HEK293 (cell line): ENCODE results near the gene RASGEF1B.

Source experiments
- CTCF ChIA-PET: fragments of 350-600 bp; formaldehyde crosslinking; extraction: SDS; loops from one replicate; lab custom pipeline; 2021; ENCODE audit warnings: antibody characterized with exemption; lab: Yijun Ruan, JAX
- POLR2A ChIA-PET: fragments of 300-600 bp; formaldehyde crosslinking; extraction: SDS; loops from one replicate; lab custom pipeline; 2020; ENCODE audit warnings: antibody characterized with exemption, inconsistent platforms; lab: Yijun Ruan, JAX
- H3K27ac ChIP-seq: fragments of 200-500 bp; sonication (Bioruptor generic); 2 replicates; pipeline ENCODE4 v1.5.1; 2014; ENCODE audit warnings: low read depth, low read length, control low read depth, inconsistent platforms; ENCODE audit errors: extremely low read depth
- H3K36me3 ChIP-seq, 2 experiments: fragments of 200-500 bp in 1 of 2; sonication (Bioruptor generic) in 1 of 2; 1 replicate in 1 of 2; 2 replicates in 1 of 2; pipeline ENCODE4 v1.5.1; 2014 to 2017; ENCODE audit warnings: inconsistent platforms in 2 of 2, low read length in 2 of 2; ENCODE audit not compliant: control insufficient read depth in 2 of 2, insufficient read depth in 1 of 2
- H3K4me1 ChIP-seq: fragments of 200-500 bp; sonication (Bioruptor generic); 2 replicates; pipeline ENCODE4 v1.5.1; 2014; ENCODE audit warnings: mild to moderate bottlenecking, low read length, inconsistent platforms; ENCODE audit not compliant: control insufficient read depth, insufficient read depth
- H3K4me3 ChIP-seq: 2 replicates; pipeline ENCODE4 v1.5.1; 2011; ENCODE audit warnings: low read depth, mild to moderate bottlenecking, control low read depth, low read length, moderate library complexity
- H3K9me3 ChIP-seq: fragments of 200-500 bp; sonication (Bioruptor generic); 2 replicates; pipeline ENCODE4 v1.5.1; 2014; ENCODE audit warnings: low read depth, low read length, inconsistent platforms; ENCODE audit not compliant: control insufficient read depth, insufficient read depth
- BCL11B ChIP-seq: fragments of 450-650 bp; formaldehyde crosslinking; IDR thresholded peaks from 2 replicates; pipeline ENCODE4 v1.5.1; 2016; ENCODE audit warnings: low read depth, missing biosample characterization, missing genetic modification characterization
- ELK4 ChIP-seq: IDR thresholded peaks from 2 replicates; pipeline ENCODE4 v1.6.1; 2011; ENCODE audit warnings: mild to moderate bottlenecking, low read depth, low read length, borderline replicate concordance
- FEZF1 ChIP-seq: fragments of 450-650 bp; formaldehyde crosslinking; IDR thresholded peaks from 2 replicates; pipeline ENCODE4 v1.5.1; 2016; ENCODE audit warnings: missing biosample characterization, missing genetic modification characterization
- GFI1B ChIP-seq: fragments of 450-650 bp; formaldehyde crosslinking; IDR thresholded peaks from 2 replicates; pipeline ENCODE4 v1.5.1; 2016; ENCODE audit warnings: missing biosample characterization, missing genetic modification characterization
- IKZF3 ChIP-seq: fragments of 450-650 bp; IDR thresholded peaks from 2 replicates; pipeline ENCODE4 v1.5.0; 2018; ENCODE audit warnings: missing biosample characterization, mild to moderate bottlenecking, missing genetic modification characterization, moderate library complexity
- KLF10 ChIP-seq: fragments of 450-650 bp; IDR thresholded peaks from 2 replicates; pipeline ENCODE4 v1.5.1; 2018; ENCODE audit warnings: missing biosample characterization, mild to moderate bottlenecking, missing genetic modification characterization
- PBX3 ChIP-seq: sonication (generic); formaldehyde crosslinking; IDR thresholded peaks from 2 replicates; pipeline ENCODE4 v1.8.1; 2022; ENCODE audit warnings: mild to moderate bottlenecking, moderate library complexity, missing genetic modification reagents
- TCF7L2 ChIP-seq: IDR thresholded peaks from 2 replicates; pipeline ENCODE4 v1.6.1; 2011; ENCODE audit warnings: low read depth, mild to moderate bottlenecking, inconsistent platforms, low read length, moderate library complexity, borderline replicate concordance
- ZBTB20 ChIP-seq: fragments of 450-650 bp; formaldehyde crosslinking; IDR thresholded peaks from 2 replicates; pipeline ENCODE4 v1.5.1; 2016; ENCODE audit warnings: missing biosample characterization, missing genetic modification characterization
- ZEB2 ChIP-seq: fragments of 450-650 bp; formaldehyde crosslinking; IDR thresholded peaks from 2 replicates; pipeline ENCODE4 v1.5.1; 2016; ENCODE audit warnings: missing biosample characterization, missing genetic modification characterization
- ZNF10 ChIP-seq: fragments of 450-650 bp; formaldehyde crosslinking; IDR thresholded peaks from 2 replicates; pipeline ENCODE4 v1.5.1; 2017; ENCODE audit warnings: missing biosample characterization, missing genetic modification characterization
- ZNF114 ChIP-seq: fragments of 450-650 bp; formaldehyde crosslinking; IDR thresholded peaks from 2 replicates; pipeline ENCODE4 v1.5.0; 2017; ENCODE audit warnings: missing biosample characterization, missing genetic modification characterization
- ZNF133 ChIP-seq: fragments of 450-650 bp; formaldehyde crosslinking; IDR thresholded peaks from 2 replicates; pipeline ENCODE4 v1.5.1; 2016; ENCODE audit warnings: missing biosample characterization, missing genetic modification characterization
- ZNF140 ChIP-seq: fragments of 450-650 bp; formaldehyde crosslinking; IDR thresholded peaks from 2 replicates; pipeline ENCODE4 v1.5.1; 2016; ENCODE audit warnings: missing biosample characterization, missing genetic modification characterization
- ZNF184 ChIP-seq: fragments of 450-650 bp; IDR thresholded peaks from 2 replicates; pipeline ENCODE4 v1.5.1; 2018; ENCODE audit warnings: missing biosample characterization, mild to moderate bottlenecking, missing genetic modification characterization
- ZNF311 ChIP-seq: fragments of 450-650 bp; formaldehyde crosslinking; IDR thresholded peaks from 2 replicates; pipeline ENCODE4 v1.5.1; 2017; ENCODE audit warnings: missing biosample characterization, missing genetic modification characterization, borderline replicate concordance
- ZNF37A ChIP-seq: fragments of 450-650 bp; IDR thresholded peaks from 2 replicates; pipeline ENCODE4 v1.5.1; 2018; ENCODE audit warnings: missing biosample characterization, missing genetic modification characterization
- ZNF391 ChIP-seq: fragments of 450-650 bp; formaldehyde crosslinking; IDR thresholded peaks from 2 replicates; pipeline ENCODE4 v1.5.1; 2016; ENCODE audit warnings: low read depth, missing biosample characterization, missing genetic modification characterization, borderline replicate concordance
- ZNF549 ChIP-seq: fragments of 450-650 bp; IDR thresholded peaks from 2 replicates; pipeline ENCODE4 v1.5.1; 2018; ENCODE audit warnings: missing biosample characterization, missing genetic modification characterization, mild to moderate bottlenecking, inconsistent platforms, moderate library complexity
- ZNF660 ChIP-seq: fragments of 450-650 bp; IDR thresholded peaks from 2 replicates; pipeline ENCODE4 v1.5.1; 2018; ENCODE audit warnings: missing biosample characterization, mild to moderate bottlenecking, missing genetic modification characterization
- ZNF785 ChIP-seq: fragments of 450-650 bp; formaldehyde crosslinking; IDR thresholded peaks from 2 replicates; pipeline ENCODE4 v1.5.1; 2016; ENCODE audit warnings: missing biosample characterization, missing genetic modification characterization
- ZSCAN23 ChIP-seq: fragments of 450-650 bp; formaldehyde crosslinking; IDR thresholded peaks from 2 replicates; pipeline ENCODE4 v1.5.1; 2016; ENCODE audit warnings: missing biosample characterization, missing genetic modification characterization
- TF ChIP-seq, protein P1 (sequence below): fragments of 450-650 bp; formaldehyde crosslinking; IDR thresholded peaks from 2 replicates; pipeline ENCODE4 v1.5.1; 2016; ENCODE audit warnings: missing biosample characterization, missing genetic modification characterization, borderline replicate concordance
- TF ChIP-seq, protein P2 (sequence below): fragments of 450-650 bp; formaldehyde crosslinking; IDR thresholded peaks from 2 replicates; pipeline ENCODE4 v1.5.1; 2016; ENCODE audit warnings: missing biosample characterization, missing genetic modification characterization

RASGEF1B gene

GRCh38 chr4:81512757-81513501 is 41.2 kb upstream of the RASGEF1B start (continued):
- TF ChIP-seq TCF7L2, result no peak
- no peak for TF ChIP-seq ZNF549 (tag by site-specific recombination)
- no peak for TF ChIP-seq ZNF114 (tag by site-specific recombination)
- TF ChIP-seq, protein P1, sequence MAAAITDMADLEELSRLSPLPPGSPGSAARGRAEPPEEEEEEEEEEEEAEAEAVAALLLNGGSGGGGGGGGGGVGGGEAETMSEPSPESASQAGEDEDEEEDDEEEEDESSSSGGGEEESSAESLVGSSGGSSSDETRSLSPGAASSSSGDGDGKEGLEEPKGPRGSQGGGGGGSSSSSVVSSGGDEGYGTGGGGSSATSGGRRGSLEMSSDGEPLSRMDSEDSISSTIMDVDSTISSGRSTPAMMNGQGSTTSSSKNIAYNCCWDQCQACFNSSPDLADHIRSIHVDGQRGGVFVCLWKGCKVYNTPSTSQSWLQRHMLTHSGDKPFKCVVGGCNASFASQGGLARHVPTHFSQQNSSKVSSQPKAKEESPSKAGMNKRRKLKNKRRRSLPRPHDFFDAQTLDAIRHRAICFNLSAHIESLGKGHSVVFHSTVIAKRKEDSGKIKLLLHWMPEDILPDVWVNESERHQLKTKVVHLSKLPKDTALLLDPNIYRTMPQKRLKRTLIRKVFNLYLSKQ (tag by site-specific recombination), result no peak
- TF ChIP-seq ZNF140 (tag by site-specific recombination), result no peak
- no peak for TF ChIP-seq ZNF660
- TF ChIP-seq FEZF1 (tag by site-specific recombination), result no peak
- no peak for TF ChIP-seq ZBTB20 (tag by site-specific recombination)
- TF ChIP-seq ZNF391, result no peak
- TF ChIP-seq ZNF133 (tag by site-specific recombination), result no peak
- TF ChIP-seq, all 188 proteins: peak for 0

- CTCF ChIA-PET, result no interaction called here
- Histone ChIP-seq H3K27ac (no peak overlapping the region), H3K4me1 (no peaks in the 10 kb centered on the region)
Measured at GRCh38 chr4:81512001-81512756, 40.5 kb upstream of the RASGEF1B start.

More at GRCh38 chr4:81512001-81512756, 40.5 kb upstream of the RASGEF1B start:
- TF ChIP-seq ZNF311 (tag by site-specific recombination) (no peak), ZSCAN23 (no peak), ZNF133 (tag by site-specific recombination) (no peak), PBX3 (no peak), IKZF3 (tag by site-specific recombination) (no peak), ZNF184 (tag by site-specific recombination) (no peak), ZNF37A (tag by site-specific recombination) (no peak), ZEB2 (tag by site-specific recombination) (no peak), ZNF140 (tag by site-specific recombination) (no peak), KLF10 (tag by site-specific recombination) (no peak), BCL11B (tag by site-specific recombination) (no peak), ZNF785 (no peak), ELK4 (no peak), GFI1B (tag by site-specific recombination) (no peak), ZNF10 (no peak)
- TF ChIP-seq, protein P2, sequence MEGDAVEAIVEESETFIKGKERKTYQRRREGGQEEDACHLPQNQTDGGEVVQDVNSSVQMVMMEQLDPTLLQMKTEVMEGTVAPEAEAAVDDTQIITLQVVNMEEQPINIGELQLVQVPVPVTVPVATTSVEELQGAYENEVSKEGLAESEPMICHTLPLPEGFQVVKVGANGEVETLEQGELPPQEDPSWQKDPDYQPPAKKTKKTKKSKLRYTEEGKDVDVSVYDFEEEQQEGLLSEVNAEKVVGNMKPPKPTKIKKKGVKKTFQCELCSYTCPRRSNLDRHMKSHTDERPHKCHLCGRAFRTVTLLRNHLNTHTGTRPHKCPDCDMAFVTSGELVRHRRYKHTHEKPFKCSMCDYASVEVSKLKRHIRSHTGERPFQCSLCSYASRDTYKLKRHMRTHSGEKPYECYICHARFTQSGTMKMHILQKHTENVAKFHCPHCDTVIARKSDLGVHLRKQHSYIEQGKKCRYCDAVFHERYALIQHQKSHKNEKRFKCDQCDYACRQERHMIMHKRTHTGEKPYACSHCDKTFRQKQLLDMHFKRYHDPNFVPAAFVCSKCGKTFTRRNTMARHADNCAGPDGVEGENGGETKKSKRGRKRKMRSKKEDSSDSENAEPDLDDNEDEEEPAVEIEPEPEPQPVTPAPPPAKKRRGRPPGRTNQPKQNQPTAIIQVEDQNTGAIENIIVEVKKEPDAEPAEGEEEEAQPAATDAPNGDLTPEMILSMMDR (tag by site-specific recombination), result no peak
- H3K36me3 ChIP-seq, result no peaks in the 10 kb centered on the region
- no peaks in the 10 kb centered on the region for H3K9me3 ChIP-seq
- H3K4me3 ChIP-seq, result no peak overlapping the region
- POLR2A ChIA-PET, result no interaction called here
